ENCODE results near the gene TEX26. TPM values are rescaled to one million over a fixed set of nuclear protein-coding genes. Genes with fewer than 3 reads are reported as not detected.

Gene TEX26
- total and polyA plus RNA-seq, 9 of the 15 experiments (the other 6 are each of a cell fraction or from before 2014, with no cell fraction given), result not detected

DNA sequence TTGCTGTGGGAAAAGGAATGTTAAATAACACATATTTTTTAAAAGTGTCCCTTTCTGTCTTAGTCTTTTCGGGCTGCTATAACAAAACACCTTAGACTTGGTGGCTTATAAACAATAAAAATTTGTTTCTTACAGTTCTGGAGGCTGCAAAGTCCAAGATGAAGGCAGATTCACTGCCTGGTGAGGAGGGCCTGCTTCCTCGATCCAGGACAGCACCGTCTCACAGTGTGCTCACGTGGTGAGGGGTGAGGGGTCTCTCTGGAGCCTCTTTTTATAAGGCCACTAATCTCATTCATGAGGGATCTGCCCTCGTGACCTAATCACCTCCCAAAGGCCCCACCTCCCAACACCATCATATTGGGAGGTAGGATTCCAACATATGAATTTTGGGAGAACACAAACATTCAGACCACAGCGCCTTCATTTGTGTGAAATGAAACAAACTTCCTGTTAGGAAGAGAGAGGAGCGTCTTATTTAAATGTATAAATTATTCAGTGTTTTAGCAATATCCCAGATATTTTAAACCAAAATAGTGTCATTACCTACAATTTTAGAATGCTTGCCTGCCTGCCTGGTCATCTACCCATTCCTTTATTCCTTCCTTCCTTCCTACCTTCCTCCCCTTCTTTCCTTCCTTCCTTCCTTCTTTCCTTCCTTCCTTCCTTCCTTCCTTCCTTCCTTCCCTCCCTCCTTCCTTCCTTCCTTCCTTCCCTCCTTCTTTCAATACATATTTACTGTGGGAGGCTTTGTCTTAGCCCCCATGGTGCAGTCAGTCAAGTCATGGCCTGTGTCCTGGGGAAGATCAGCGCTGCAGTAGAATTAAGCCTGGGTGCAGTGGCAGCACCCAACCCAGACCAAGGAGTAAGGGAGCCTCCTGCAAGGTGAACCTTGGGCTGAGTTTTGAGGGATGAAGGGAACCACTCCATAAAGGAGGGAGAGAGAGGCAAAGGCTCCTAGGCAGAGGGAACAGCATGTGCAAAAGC is 84.2 kb downstream of the TEX26 start (continued):
- TF ChIP-seq, protein P1, sequence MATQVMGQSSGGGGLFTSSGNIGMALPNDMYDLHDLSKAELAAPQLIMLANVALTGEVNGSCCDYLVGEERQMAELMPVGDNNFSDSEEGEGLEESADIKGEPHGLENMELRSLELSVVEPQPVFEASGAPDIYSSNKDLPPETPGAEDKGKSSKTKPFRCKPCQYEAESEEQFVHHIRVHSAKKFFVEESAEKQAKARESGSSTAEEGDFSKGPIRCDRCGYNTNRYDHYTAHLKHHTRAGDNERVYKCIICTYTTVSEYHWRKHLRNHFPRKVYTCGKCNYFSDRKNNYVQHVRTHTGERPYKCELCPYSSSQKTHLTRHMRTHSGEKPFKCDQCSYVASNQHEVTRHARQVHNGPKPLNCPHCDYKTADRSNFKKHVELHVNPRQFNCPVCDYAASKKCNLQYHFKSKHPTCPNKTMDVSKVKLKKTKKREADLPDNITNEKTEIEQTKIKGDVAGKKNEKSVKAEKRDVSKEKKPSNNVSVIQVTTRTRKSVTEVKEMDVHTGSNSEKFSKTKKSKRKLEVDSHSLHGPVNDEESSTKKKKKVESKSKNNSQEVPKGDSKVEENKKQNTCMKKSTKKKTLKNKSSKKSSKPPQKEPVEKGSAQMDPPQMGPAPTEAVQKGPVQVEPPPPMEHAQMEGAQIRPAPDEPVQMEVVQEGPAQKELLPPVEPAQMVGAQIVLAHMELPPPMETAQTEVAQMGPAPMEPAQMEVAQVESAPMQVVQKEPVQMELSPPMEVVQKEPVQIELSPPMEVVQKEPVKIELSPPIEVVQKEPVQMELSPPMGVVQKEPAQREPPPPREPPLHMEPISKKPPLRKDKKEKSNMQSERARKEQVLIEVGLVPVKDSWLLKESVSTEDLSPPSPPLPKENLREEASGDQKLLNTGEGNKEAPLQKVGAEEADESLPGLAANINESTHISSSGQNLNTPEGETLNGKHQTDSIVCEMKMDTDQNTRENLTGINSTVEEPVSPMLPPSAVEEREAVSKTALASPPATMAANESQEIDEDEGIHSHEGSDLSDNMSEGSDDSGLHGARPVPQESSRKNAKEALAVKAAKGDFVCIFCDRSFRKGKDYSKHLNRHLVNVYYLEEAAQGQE (IDR thresholded peaks at IDR 0.05; ENCODE audit: borderline replicate concordance), result no peak
- TF ChIP-seq, protein P1 (CRISPR knock-in tag; IDR thresholded peaks at IDR 0.05; ENCODE audit: low read depth), result no peak

All from K562 (cell line).